Thyroid gland (tissue), 4 donors: Measurements from ENCODE around the gene CSF2RB.

Experiments
- CTCF ChIP-seq, 6 experiments: fragments of 200-600 bp in 3 of 6; fragments of 450-650 bp in 3 of 6; sonication (generic) in 3 of 6; IDR thresholded peaks; one replicate each; pipeline ENCODE4 v1.5.1; 2016 to 2019; ENCODE audit warnings: antibody characterized with exemption in 6 of 6, mild to moderate bottlenecking in 2 of 6, inconsistent platforms in 1 of 6, moderate library complexity in 1 of 6
- POLR2A ChIP-seq, 2 donors: fragments of 450-650 bp; IDR thresholded peaks; one replicate each; pipeline ENCODE4 v1.6.1; 2017; ENCODE audit warnings: antibody characterized with exemption in 2 of 2, mild to moderate bottlenecking in 2 of 2, moderate library complexity in 1 of 2

GRCh38 chr22:36923131-36923788 lies 9.8 kb downstream of the CSF2RB start:
- TF ChIP-seq CTCF (IDR thresholded peaks at IDR 0.05) (no peak), POLR2A (IDR thresholded peaks at IDR 0.05) (no peak)
